Neural progenitor cell (in vitro differentiated cells): ENCODE results near the gene DHX40. TPM values are rescaled to one million over a fixed set of nuclear protein-coding genes. Genes with fewer than 3 reads are reported as not detected.

ENCODE experiments used
- DNase-seq: peaks from one replicate; pipeline ENCODE4 v3.0.0-alpha.2; 2016; ENCODE audit warnings: low spot score
- H2AFZ ChIP-seq: fragments of 200-600 bp; sonication (generic); replicated peaks from 2 replicates; pipeline ENCODE4 v1.6.1; 2016; ENCODE audit warnings: antibody characterized with exemption
- H3F3A ChIP-seq: fragments of 200-600 bp; sonication (generic); 2 replicates; pipeline ENCODE4 v1.6.1; 2016; ENCODE audit warnings: antibody characterized with exemption, low read depth
- H3K27ac ChIP-seq: fragments of 200-600 bp; sonication (generic); 2 replicates; pipeline ENCODE4 v1.5.1; 2016; ENCODE audit warnings: mild to moderate bottlenecking
- H3K27me3 ChIP-seq: fragments of 200-600 bp; sonication (generic); 2 replicates; pipeline ENCODE4 v1.6.1; 2016; ENCODE audit warnings: mild to moderate bottlenecking, moderate library complexity
- H3K36me3 ChIP-seq: fragments of 200-600 bp; sonication (generic); 2 replicates; pipeline ENCODE4 v1.5.1; 2016
- H3K4me1 ChIP-seq: fragments of 200-600 bp; sonication (generic); 2 replicates; pipeline ENCODE4 v1.6.1; 2016; ENCODE audit warnings: mixed run types
- H3K4me2 ChIP-seq: fragments of 200-600 bp; sonication (generic); 2 replicates; pipeline ENCODE4 v1.6.1; 2016
- H3K4me3 ChIP-seq: fragments of 200-600 bp; sonication (generic); 2 replicates; pipeline ENCODE4 v1.5.1; 2016
- H3K79me2 ChIP-seq: fragments of 200-600 bp; sonication (generic); 2 replicates; pipeline ENCODE4 v1.6.1; 2016; ENCODE audit warnings: low read depth
- H3K9ac ChIP-seq: fragments of 200-600 bp; sonication (generic); 2 replicates; pipeline ENCODE4 v1.6.1; 2016
- H3K9me3 ChIP-seq: fragments of 200-600 bp; sonication (generic); 2 replicates; pipeline ENCODE4 v1.5.1; 2016; ENCODE audit warnings: low read depth
- H4K20me1 ChIP-seq: fragments of 200-600 bp; sonication (generic); 2 replicates; pipeline ENCODE4 v1.6.1; 2016; ENCODE audit warnings: low read depth
- H3K27ac Mint-ChIP-seq: 3 replicates; pipeline ENCODE4 v1.8.0; 2021; ENCODE audit warnings: mixed read lengths
- H3K27me3 Mint-ChIP-seq: 2 replicates; pipeline ENCODE4 v1.8.0; 2022; ENCODE audit warnings: low read depth, mild to moderate bottlenecking, inconsistent platforms, moderate library complexity, mixed read lengths; ENCODE audit not compliant: insufficient read depth
- H3K36me3 Mint-ChIP-seq: 3 replicates; pipeline ENCODE4 v1.8.0; 2021; ENCODE audit warnings: mixed read lengths
- H3K4me1 Mint-ChIP-seq: 3 replicates; pipeline ENCODE4 v1.8.0; 2021; ENCODE audit warnings: mixed read lengths
- H3K4me3 Mint-ChIP-seq: 3 replicates; pipeline ENCODE4 v1.8.0; 2021; ENCODE audit warnings: mild to moderate bottlenecking, moderate library complexity, mixed read lengths
- H3K9me3 Mint-ChIP-seq: 3 replicates; pipeline ENCODE4 v1.8.0; 2020; ENCODE audit warnings: mixed read lengths
- EZH2 ChIP-seq: fragments of 200-600 bp; sonication (generic); IDR thresholded peaks from 2 replicates; pipeline ENCODE4 v1.6.1; 2017; ENCODE audit warnings: antibody characterized with exemption, mild to moderate bottlenecking, moderate library complexity
- EZH2phosphoT487 ChIP-seq: fragments of 200-600 bp; sonication (generic); IDR thresholded peaks from 2 replicates; pipeline ENCODE4 v1.6.1; 2017; ENCODE audit warnings: antibody characterized with exemption
- total RNA-seq: library from RNA; depleted of rRNA; stranded (reverse); fragments of >200 nt; gene quantifications from 2 replicates; pipeline ENCODE4 v1.2.3, GENCODE V29; 2015; ENCODE audit warnings: low replicate concordance
- TF ChIP-seq, protein P1 (sequence below): fragments of 200-600 bp; sonication (generic); IDR thresholded peaks from 2 replicates; pipeline ENCODE4 v1.5.1; 2017; ENCODE audit warnings: antibody characterized with exemption, mild to moderate bottlenecking

DHX40 gene, protein sequence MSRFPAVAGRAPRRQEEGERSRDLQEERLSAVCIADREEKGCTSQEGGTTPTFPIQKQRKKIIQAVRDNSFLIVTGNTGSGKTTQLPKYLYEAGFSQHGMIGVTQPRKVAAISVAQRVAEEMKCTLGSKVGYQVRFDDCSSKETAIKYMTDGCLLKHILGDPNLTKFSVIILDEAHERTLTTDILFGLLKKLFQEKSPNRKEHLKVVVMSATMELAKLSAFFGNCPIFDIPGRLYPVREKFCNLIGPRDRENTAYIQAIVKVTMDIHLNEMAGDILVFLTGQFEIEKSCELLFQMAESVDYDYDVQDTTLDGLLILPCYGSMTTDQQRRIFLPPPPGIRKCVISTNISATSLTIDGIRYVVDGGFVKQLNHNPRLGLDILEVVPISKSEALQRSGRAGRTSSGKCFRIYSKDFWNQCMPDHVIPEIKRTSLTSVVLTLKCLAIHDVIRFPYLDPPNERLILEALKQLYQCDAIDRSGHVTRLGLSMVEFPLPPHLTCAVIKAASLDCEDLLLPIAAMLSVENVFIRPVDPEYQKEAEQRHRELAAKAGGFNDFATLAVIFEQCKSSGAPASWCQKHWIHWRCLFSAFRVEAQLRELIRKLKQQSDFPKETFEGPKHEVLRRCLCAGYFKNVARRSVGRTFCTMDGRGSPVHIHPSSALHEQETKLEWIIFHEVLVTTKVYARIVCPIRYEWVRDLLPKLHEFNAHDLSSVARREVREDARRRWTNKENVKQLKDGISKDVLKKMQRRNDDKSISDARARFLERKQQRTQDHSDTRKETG
- total RNA-seq: 81.5 and 108 TPM in 2 replicates

DNA sequence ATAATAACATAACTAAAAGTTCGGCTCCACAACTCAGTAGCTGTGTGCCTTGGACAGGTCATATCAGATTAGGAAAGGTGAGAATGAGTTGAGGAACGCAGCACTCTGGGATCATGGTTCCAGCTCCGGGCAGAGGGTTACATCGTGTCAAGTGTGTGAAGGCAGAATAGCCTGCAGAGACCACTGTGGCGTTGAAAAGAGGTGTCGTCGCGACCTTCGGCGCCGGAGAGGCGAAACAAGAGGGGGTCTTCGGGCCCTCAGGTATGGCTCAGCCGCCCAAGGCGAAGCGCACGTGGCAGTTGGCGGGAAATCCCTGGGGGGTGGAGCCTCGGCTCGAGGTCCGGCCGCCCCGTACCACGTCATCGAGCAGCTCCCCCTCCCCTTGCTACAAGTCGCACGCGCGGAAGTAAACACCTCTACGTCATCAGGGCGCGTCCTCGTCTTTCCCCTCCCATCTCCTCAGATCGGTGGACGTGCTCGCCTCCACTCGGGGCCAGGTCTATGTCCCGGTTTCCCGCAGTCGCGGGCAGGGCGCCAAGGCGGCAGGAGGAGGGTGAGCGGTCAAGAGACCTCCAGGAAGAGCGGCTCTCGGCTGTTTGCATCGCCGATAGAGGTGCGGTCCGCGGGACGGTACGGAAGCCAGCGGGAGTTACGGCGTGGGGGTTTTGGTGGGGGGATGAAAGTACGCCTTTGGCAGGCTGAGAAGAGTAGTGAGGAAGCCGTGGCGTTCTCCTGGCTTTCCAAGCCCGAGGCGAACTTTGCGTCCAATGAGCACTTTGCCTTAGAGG lies at the start of gene DHX40:
DHX40 (plus strand) TSS at position 440 of the 788 bp plus-strand sequence; CDS start at position 502, 62 bp downstream.
- no peaks in the 10 kb centered on the region for H3K36me3 ChIP-seq
- Mint-ChIP-seq H3K36me3 (peaks cover 5% of the 10 kb centered on the region), H3K27me3 (no peaks in the 10 kb centered on the region), H3K4me1 (peaks cover 10% of the 10 kb centered on the region), H3K4me3 (peak within 1 kb of the TSS; percentile 100), H3K27ac (peak within 1 kb of the TSS; percentile 99), H3K9me3 (peaks cover 8% of the 10 kb centered on the region)
- peak within 1 kb of the TSS; percentile 92 for H3K4me3 ChIP-seq
- DNase-seq: peak; percentile 96
- H4K20me1 ChIP-seq: no peaks in the 10 kb centered on the region
- H3K27ac ChIP-seq: peak within 1 kb of the TSS; percentile 70
- H3K9me3 ChIP-seq: peaks cover 7% of the 10 kb centered on the region
- H3F3A ChIP-seq: peaks cover 4% of the 10 kb centered on the region
- peak within 1 kb of the TSS; percentile 99 for H2AFZ ChIP-seq
- H3K4me2 ChIP-seq: peak within 1 kb of the TSS; percentile 89
- H3K4me1 ChIP-seq: peaks cover 10% of the 10 kb centered on the region
- TF ChIP-seq EZH2 (peak; percentile 41), EZH2phosphoT487 (no peak)
- TF ChIP-seq, protein P1, sequence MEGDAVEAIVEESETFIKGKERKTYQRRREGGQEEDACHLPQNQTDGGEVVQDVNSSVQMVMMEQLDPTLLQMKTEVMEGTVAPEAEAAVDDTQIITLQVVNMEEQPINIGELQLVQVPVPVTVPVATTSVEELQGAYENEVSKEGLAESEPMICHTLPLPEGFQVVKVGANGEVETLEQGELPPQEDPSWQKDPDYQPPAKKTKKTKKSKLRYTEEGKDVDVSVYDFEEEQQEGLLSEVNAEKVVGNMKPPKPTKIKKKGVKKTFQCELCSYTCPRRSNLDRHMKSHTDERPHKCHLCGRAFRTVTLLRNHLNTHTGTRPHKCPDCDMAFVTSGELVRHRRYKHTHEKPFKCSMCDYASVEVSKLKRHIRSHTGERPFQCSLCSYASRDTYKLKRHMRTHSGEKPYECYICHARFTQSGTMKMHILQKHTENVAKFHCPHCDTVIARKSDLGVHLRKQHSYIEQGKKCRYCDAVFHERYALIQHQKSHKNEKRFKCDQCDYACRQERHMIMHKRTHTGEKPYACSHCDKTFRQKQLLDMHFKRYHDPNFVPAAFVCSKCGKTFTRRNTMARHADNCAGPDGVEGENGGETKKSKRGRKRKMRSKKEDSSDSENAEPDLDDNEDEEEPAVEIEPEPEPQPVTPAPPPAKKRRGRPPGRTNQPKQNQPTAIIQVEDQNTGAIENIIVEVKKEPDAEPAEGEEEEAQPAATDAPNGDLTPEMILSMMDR: no peak
- peaks cover 16% of the 10 kb centered on the region for H3K27me3 ChIP-seq
- peak within 1 kb of the TSS; percentile 77 for H3K9ac ChIP-seq
- H3K79me2 ChIP-seq: peaks cover 44% of the 10 kb centered on the region

DNA sequence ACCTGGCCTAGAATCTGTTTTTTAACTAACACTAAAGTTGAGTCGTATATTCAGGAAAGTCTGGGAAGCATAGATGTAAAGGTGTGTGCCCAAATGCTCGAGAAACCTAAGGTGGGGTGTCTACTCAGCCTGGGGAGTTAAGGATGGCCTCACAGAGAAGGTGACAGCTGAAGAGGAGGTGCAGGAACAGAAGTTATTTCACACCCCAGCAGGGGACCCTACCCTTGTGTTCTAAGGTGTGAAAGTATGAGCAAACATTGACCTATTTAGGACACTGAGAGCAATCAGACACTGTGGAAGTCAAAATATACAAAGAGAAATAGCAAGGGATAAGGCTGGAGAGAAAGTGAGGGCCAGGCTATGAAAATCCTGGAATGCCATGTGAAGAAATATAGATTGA lies 49.0 kb upstream of the DHX40 start:
- Mint-ChIP-seq H3K4me3 (no peak overlapping the region), H3K9me3 (no peaks in the 10 kb centered on the region), H3K4me1 (peaks cover 6% of the 10 kb centered on the region), H3K27ac (no peak overlapping the region), H3K36me3 (no peaks in the 10 kb centered on the region), H3K27me3 (peaks cover 2% of the 10 kb centered on the region)
- TF ChIP-seq, protein P1: no peak
- TF ChIP-seq EZH2phosphoT487 (no peak), EZH2 (no peak)
- no peak for DNase-seq
- no peaks in the 10 kb centered on the region for H4K20me1 ChIP-seq
- H3F3A ChIP-seq: no peaks in the 10 kb centered on the region
- H2AFZ ChIP-seq: no peak overlapping the region
- H3K4me3 ChIP-seq: no peak overlapping the region
- no peak overlapping the region for H3K9ac ChIP-seq
- H3K4me1 ChIP-seq: peaks cover 9% of the 10 kb centered on the region
- H3K9me3 ChIP-seq: no peaks in the 10 kb centered on the region
- H3K27me3 ChIP-seq: no peaks in the 10 kb centered on the region
- no peaks in the 10 kb centered on the region for H3K36me3 ChIP-seq
- no peaks in the 10 kb centered on the region for H3K79me2 ChIP-seq
- H3K27ac ChIP-seq: no peak overlapping the region
- no peak overlapping the region for H3K4me2 ChIP-seq

DNA sequence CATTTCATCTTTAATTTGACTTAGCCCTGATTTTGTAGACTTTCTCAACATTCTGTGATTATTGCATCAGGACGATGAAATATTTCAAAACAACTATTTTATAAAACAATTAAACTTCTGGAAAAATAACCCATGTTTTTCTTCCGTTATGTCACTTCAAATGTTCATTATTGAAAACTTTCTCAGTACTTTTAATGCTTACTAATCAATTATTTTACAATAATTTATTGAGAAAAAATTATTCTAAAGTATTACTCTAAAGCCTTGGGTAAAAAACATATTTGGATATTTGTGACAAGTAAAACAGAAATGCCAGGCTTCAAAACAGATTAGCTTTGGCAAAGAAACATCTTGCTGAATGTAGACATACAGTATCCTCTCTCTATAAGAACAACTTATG lies 46.3 kb upstream of the DHX40 start:
- Histone ChIP-seq H3K27ac (no peak overlapping the region), H3K9me3 (no peaks in the 10 kb centered on the region), H3K9ac (no peak overlapping the region), H3K36me3 (no peaks in the 10 kb centered on the region), H2AFZ (no peak overlapping the region), H3K4me2 (no peak overlapping the region), H4K20me1 (no peaks in the 10 kb centered on the region), H3K79me2 (no peaks in the 10 kb centered on the region), H3K27me3 (no peaks in the 10 kb centered on the region), H3K4me3 (no peak overlapping the region), H3F3A (no peaks in the 10 kb centered on the region), H3K4me1 (peaks cover 4% of the 10 kb centered on the region)
- no peak for TF ChIP-seq EZH2phosphoT487
- TF ChIP-seq, protein P1: no peak
- no peak for TF ChIP-seq EZH2
- peaks cover 4% of the 10 kb centered on the region for H3K4me1 Mint-ChIP-seq
- no peak overlapping the region for H3K27ac Mint-ChIP-seq
- H3K4me3 Mint-ChIP-seq: no peak overlapping the region
- DNase-seq: no peak
- no peaks in the 10 kb centered on the region for H3K9me3 Mint-ChIP-seq
- H3K36me3 Mint-ChIP-seq: no peaks in the 10 kb centered on the region
- peaks cover 2% of the 10 kb centered on the region for H3K27me3 Mint-ChIP-seq
